BJ (cell line): ENCODE results near the gene AFF1. TPM values are rescaled to one million over a fixed set of nuclear protein-coding genes. Genes with fewer than 3 reads are reported as not detected.

Experiments
- CTCF ChIA-PET: fragments of 350-600 bp; formaldehyde crosslinking; extraction: SDS; loops from one replicate; lab custom pipeline; 2021; ENCODE audit warnings: antibody characterized with exemption, inconsistent platforms; lab: Yijun Ruan, JAX
- POLR2A ChIA-PET: fragments of 300-600 bp; sonication (Branson Sonifier 250); formaldehyde crosslinking; extraction: SDS; loops from one replicate; lab custom pipeline; 2021; ENCODE audit warnings: antibody characterized with exemption; lab: Charles Lee
- DNase-seq: peaks from one replicate; pipeline ENCODE4 v3.0.0-alpha.2; 2011; ENCODE audit warnings: low read depth
- H3K27me3 ChIP-seq: 2 replicates; pipeline ENCODE4 v1.6.0; 2011; ENCODE audit warnings: low read length; ENCODE audit not compliant: control insufficient read depth, insufficient read depth
- H3K36me3 ChIP-seq: 2 replicates; pipeline ENCODE4 v1.5.1; 2011; ENCODE audit warnings: low read length; ENCODE audit not compliant: control insufficient read depth, insufficient read depth
- H3K4me3 ChIP-seq: 2 replicates; pipeline ENCODE4 v1.5.1; 2011; ENCODE audit warnings: low read depth, mild to moderate bottlenecking, control low read depth, low read length
- CTCF ChIP-seq: IDR thresholded peaks from 2 replicates; pipeline ENCODE4 v1.5.1; 2011; ENCODE audit warnings: low read depth, mild to moderate bottlenecking, control low read depth, inconsistent platforms, low read length, moderate library complexity; ENCODE audit not compliant: insufficient read depth
- polyA plus RNA-seq: library from polyadenylated mRNA; depleted of rRNA; stranded (reverse); fragments of >200 nt; gene quantifications from 2 replicates; pipeline ENCODE4 v1.2.3, GENCODE V29; 2011

The AFF1 gene
- polyA plus RNA-seq, 1 experiment = 11.0 TPM

DNA sequence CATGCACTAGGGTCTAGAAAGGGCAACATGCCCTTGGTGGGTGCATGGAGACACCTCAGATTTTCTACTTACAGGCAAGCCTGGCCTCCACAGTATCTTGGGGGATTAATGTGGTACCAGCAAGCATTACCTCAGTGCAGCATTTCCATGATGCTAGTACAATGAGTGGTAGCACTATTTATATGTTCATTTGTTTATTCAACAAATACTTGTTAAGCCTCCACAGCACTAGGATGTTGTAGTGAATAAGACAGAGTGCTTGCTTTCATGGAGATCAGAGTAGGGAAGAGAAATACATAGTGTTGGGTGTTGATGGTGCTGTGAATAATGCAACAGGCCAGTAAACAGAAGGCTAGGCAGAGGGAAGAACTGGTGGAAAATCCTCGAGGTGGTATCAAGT is 152.2 kb downstream of the AFF1 start:
- DNase-seq = no peak
- TF ChIP-seq CTCF = no peak
- Histone ChIP-seq H3K4me3 (no peak overlapping the region), H3K36me3 (no peaks in the 10 kb centered on the region), H3K27me3 (no peaks in the 10 kb centered on the region)
- ChIA-PET POLR2A (no interaction called here), CTCF (interaction anchor here (0.9 kb wide), 1 partner anchor 164 kb away, joined by 3 read pairs; no protein-coding TSS in a partner anchor)

GRCh38 chr4:87087420-87087819 is 152.6 kb downstream of the AFF1 start:
- CTCF ChIA-PET = interaction anchor here (0.6 to 0.9 kb wide), 2 partner anchors 52 to 165 kb away, joined by 3 read pairs; no protein-coding TSS in a partner anchor
- no peak overlapping the region for H3K4me3 ChIP-seq
- POLR2A ChIA-PET = no interaction called here
- H3K36me3 ChIP-seq = no peaks in the 10 kb centered on the region
- no peak for TF ChIP-seq CTCF
- no peaks in the 10 kb centered on the region for H3K27me3 ChIP-seq
- no peak for DNase-seq

GRCh38 chr4:87088186-87088585 is 153.4 kb downstream of the AFF1 start:
- DNase-seq = no peak
- POLR2A ChIA-PET = no interaction called here
- no peak for TF ChIP-seq CTCF
- no peaks in the 10 kb centered on the region for H3K36me3 ChIP-seq
- no peaks in the 10 kb centered on the region for H3K27me3 ChIP-seq
- no peak overlapping the region for H3K4me3 ChIP-seq
- CTCF ChIA-PET = no interaction called here

- CTCF ChIA-PET = interaction anchor here (1.1 to 5.8 kb wide), 2 partner anchors 9 to 166 kb away, joined by 3 to 52 read pairs; no protein-coding TSS in a partner anchor
- H3K27me3 ChIP-seq = no peaks in the 10 kb centered on the region
- H3K4me3 ChIP-seq = no peak overlapping the region
- no peak for DNase-seq
- POLR2A ChIA-PET = no interaction called here
- no peak for TF ChIP-seq CTCF
- no peaks in the 10 kb centered on the region for H3K36me3 ChIP-seq
These were observed 154.6 kb downstream of the AFF1 start for GRCh38 chr4:87089368-87089767.

- Histone ChIP-seq H3K4me3 (no peak overlapping the region), H3K36me3 (no peaks in the 10 kb centered on the region), H3K27me3 (no peaks in the 10 kb centered on the region)
- no peak for DNase-seq
- POLR2A ChIA-PET = no interaction called here
- TF ChIP-seq CTCF = no peak
- CTCF ChIA-PET = interaction anchor here (5.8 kb wide), 1 partner anchor 167 kb away, joined by 52 read pairs; no protein-coding TSS in a partner anchor
These were observed 155.5 kb downstream of the AFF1 start for GRCh38 chr4:87090305-87090704.
